NCI-H2107 treated with DMSO at 0.1 percent for 48 hours (cell line): Measurements from ENCODE around the gene FNDC3B.
"Not testable (repeated sequence)": the region's sequence is repeated elsewhere in the genome, so short reads cannot be mapped to it uniquely, and the experiment has no call there.

Experiments
- DNase-seq: peaks from one replicate; lab custom pipeline; 2025; ENCODE audit not compliant: unreplicated experiment; lab: John Stamatoyannopoulos, UW

The FNDC3B gene

GRCh38 chr3:172090035-172090434 lies 50.7 kb downstream of the FNDC3B start:
- no peak for DNase-seq

- DNase-seq = no peak
Observed at GRCh38 chr3:172092658-172093057, 53.3 kb downstream of the FNDC3B start.

- not testable (repeated sequence) for DNase-seq
Observed at GRCh38 chr3:172093581-172094443, 54.4 kb downstream of the FNDC3B start.

GRCh38 chr3:172094621-172095557 lies 55.5 kb downstream of the FNDC3B start:
- no peak for DNase-seq

GRCh38 chr3:172096881-172097420 lies 57.6 kb downstream of the FNDC3B start:
- no peak for DNase-seq

- DNase-seq = no peak
Observed at GRCh38 chr3:172097585-172097984, 58.2 kb downstream of the FNDC3B start.

- DNase-seq = peak; percentile 91
Observed at GRCh38 chr3:172098698-172099494, 59.5 kb downstream of the FNDC3B start.

GRCh38 chr3:172099495-172099808 lies 60.1 kb downstream of the FNDC3B start:
- DNase-seq = no peak

GRCh38 chr3:172100482-172100881 lies 61.1 kb downstream of the FNDC3B start:
- DNase-seq = no peak

GRCh38 chr3:172101107-172101506 lies 61.7 kb downstream of the FNDC3B start:
- DNase-seq = no peak

- no peak for DNase-seq
Observed at GRCh38 chr3:172102123-172102882, 62.9 kb downstream of the FNDC3B start.

GRCh38 chr3:172102883-172103310 lies 63.5 kb downstream of the FNDC3B start:
- no peak for DNase-seq

GRCh38 chr3:172103724-172104123 lies 64.3 kb downstream of the FNDC3B start:
- DNase-seq = no peak

GRCh38 chr3:172104471-172105072 lies 65.2 kb downstream of the FNDC3B start:
- peak; percentile 66 for DNase-seq

- DNase-seq = no peak
Observed at GRCh38 chr3:172106037-172106954, 66.9 kb downstream of the FNDC3B start.

GRCh38 chr3:172106989-172107388 lies 67.6 kb downstream of the FNDC3B start:
- peak; percentile 93 for DNase-seq

GRCh38 chr3:172107403-172107802 lies 68.0 kb downstream of the FNDC3B start:
- DNase-seq = no peak

- no peak for DNase-seq
Observed at GRCh38 chr3:172110127-172110779, 70.9 kb downstream of the FNDC3B start.
